Islet precursor cell (in vitro differentiated cells): Measurements from ENCODE around the gene TMEM145.
"Not testable (repeated sequence)": the region's sequence is repeated elsewhere in the genome, so short reads cannot be mapped to it uniquely, and the experiment has no call there.

Source experiments
- DNase-seq: peaks from one replicate; pipeline ENCODE4 v3.0.0-alpha.2; 2018

TMEM145 gene

GRCh38 chr19:42339126-42339860 is 26.2 kb downstream of the TMEM145 start:
- DNase-seq: not testable (repeated sequence)

GRCh38 chr19:42339922-42340321 is 26.8 kb downstream of the TMEM145 start:
- DNase-seq: not testable (repeated sequence)

GRCh38 chr19:42343344-42344110 is 30.4 kb downstream of the TMEM145 start:
- no peak for DNase-seq

GRCh38 chr19:42344336-42344893 is 31.3 kb downstream of the TMEM145 start:
- no peak for DNase-seq

- no peak for DNase-seq
Measured at GRCh38 chr19:42345191-42345812, 32.2 kb downstream of the TMEM145 start.

DNA sequence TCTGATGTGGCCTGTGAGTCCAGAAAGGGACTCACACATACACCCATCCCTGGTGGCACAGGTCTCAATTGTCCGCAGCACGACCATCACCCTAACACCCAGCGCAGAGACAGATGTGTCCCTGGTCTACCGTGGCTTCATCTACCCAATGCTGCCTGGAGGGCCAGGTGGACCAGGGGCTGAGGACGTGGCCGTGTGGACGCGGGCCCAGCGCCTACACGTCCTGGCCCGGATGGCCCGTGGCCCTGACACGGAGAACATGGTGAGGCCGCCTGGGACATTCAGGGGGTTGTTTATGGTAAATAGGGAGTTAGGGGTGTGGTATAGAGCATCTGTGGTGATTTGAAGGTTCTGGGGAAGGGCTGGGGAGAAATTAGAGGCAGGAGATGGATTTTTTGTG is 35.1 kb downstream of the TMEM145 start:
- no peak for DNase-seq

DNA sequence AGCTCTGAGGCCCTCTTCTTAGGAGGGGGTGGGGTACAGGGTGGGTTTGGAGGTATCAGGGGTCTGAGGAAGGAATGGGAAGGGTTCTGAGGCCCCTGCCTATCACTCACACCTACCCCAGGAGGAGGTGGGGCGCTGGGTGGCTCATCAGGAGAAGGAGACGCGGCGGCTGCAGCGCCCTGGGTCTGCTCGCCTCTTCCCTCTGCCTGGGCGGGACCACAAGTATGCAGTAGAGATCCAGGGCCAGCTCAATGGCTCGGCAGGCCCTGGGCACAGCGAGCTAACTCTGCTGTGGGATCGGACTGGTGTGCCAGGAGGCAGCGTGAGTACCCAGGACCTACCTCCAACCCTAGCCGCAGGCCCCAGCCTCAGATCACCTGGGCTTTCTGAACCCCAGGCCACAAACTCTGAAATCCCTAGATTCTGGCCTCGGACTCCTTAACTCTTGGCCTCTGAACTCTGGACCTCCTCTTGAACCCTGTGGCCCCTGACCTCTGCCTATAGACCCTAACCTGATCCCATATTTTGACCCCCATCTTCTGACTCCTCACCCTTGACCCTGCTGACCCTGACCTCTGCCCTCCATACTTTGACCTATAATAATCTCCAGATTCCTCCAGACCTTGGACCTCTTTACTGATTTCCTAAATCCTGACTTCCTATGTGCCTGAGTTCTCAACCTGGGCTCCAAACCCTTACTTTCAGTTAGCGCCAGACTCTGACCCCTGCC is 36.4 kb downstream of the TMEM145 start:
- no peak for DNase-seq

- no peak for DNase-seq
Measured at GRCh38 chr19:42350417-42350816, 37.3 kb downstream of the TMEM145 start.

DNA sequence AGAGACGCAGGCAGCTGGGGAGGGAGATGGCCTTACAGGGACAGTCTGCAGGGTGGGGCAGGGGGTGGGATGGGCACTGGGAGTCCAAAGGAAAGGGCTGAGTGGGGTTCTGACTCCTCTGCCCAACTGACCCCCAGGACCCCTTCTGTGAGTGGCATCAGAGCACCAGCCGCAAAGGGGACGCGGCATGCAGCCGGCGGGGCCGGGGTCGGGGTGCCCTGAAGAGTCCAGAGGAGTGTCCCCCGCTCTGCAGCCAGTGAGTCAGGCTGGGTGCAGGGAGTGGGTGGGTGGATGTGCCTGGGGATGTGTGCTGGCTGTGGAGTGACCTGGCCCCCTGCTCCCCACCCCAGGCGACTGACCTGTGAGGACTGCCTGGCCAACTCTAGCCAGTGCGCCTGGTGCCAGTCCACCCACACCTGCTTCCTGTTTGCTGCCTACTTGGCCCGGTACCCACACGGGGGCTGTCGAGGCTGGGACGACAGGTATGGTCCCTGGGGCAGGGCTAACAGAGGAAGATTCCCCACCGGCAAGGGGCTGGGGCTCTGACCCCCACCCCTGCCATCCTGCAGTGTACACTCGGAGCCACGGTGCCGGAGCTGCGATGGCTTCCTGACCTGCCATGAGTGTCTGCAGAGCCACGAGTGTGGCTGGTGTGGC is 38.1 kb downstream of the TMEM145 start:
- DNase-seq: no peak

DNA sequence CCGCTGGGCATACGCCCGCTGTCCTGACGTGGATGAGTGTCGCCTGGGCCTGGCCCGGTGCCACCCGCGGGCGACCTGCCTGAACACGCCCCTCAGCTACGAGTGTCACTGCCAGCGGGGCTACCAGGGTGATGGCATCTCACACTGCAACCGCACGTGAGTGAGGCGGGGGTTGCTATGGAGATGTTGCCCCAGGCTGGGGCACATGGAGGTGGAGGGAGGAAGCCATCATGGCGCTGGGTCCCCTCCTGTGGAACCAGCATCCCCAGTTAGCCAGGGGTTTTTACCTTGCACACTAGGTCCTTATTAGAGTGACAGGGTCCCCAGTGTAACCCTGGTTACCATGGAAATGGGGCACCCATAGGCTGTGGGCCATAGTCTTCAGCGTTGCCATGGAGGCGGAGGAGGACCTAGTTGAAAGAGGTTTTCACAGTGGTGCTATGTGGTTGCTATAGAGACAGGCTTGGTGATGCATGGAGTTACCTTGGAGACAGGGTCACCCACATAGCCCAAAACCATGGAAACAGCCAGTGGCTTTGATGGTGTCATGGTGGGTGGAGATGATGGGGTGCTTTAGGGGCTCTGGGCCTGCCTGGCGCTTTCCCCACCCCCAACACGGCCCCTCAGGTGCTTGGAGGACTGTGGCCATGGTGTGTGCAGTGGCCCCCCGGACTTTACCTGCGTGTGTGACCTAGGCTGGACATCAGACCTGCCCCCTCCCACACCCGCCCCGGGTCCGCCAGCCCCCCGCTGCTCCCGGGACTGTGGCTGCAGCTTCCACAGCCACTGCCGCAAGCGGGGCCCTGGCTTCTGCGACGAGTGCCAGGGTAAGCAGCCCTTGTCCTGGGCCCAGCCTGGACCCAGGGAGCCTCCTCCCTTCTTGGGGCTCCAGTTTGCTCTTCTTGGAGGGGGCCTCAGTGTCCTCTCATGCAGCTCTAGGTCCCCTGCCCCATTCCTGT is 39.5 kb downstream of the TMEM145 start:
- DNase-seq: no peak

DNA sequence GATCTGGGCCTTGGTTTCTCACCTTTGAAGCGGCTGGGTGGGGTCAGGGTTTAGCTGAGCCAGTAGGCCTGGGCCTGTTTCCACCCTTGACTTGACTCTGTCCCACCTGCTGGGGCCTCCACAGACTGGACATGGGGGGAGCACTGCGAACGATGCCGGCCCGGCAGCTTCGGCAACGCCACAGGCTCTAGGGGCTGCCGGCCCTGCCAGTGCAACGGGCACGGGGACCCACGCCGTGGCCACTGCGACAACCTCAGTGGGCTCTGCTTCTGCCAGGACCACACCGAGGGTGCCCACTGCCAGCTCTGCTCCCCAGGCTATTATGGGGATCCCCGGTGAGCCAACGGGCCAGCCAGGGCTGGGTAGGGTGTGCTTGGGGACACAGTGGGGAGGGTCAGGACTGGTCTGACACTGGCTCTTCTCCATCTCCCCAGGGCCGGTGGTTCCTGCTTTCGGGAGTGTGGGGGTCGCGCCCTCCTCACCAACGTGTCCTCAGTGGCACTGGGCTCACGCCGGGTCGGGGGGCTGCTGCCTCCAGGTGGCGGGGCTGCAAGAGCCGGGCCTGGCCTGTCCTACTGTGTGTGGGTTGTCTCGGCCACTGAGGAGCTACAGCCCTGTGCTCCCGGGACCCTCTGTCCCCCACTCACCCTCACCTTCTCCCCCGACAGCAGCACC is 40.4 kb downstream of the TMEM145 start:
- DNase-seq: no peak

- DNase-seq: no peak
Measured at GRCh38 chr19:42355896-42356295, 42.8 kb downstream of the TMEM145 start.

DNA sequence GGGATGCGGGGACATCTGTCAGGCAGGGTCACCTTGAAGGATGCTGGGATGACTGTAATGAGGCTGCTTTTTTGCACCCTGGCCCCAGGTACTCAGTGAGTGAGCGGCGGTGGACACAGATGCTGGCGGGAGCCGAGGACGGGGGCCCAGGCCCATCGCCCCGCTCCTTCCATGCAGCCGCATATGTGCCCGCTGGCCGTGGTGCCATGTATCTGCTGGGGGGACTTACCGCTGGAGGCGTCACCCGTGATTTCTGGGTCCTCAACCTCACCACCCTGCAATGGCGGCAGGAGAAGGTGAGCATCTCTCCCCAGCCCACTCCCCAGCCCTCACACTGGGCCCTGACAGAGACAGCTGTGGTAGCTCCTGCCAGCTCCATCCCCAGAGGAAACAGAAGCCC is 43.6 kb downstream of the TMEM145 start:
- no peak for DNase-seq

- DNase-seq: no peak
Measured at GRCh38 chr19:42357290-42357689, 44.2 kb downstream of the TMEM145 start.

- DNase-seq: peak; percentile 68
Measured at GRCh38 chr19:42360787-42361544, 47.9 kb downstream of the TMEM145 start.

DNA sequence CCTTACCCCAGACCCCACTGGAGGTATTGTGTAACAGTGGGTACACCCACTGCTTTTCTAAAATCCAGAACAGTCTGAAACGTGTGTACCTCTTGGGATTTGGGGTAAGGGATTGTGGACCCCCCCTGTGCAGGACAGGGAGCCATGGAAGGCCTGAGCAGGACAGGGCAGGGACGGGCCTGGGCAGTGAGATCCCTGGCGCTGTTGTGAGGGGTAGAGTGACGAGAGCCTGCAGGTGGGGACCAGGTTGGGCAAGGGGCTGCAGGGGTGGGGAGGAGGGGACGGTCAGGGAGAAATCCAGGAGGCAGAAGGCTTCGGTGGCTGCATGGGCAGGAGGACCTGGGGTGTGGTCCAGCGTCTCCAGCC is 48.4 kb downstream of the TMEM145 start:
- DNase-seq: no peak

GRCh38 chr19:42362342-42362741 is 49.2 kb downstream of the TMEM145 start:
- DNase-seq: no peak

GRCh38 chr19:42362891-42363440 is 49.9 kb downstream of the TMEM145 start:
- no peak for DNase-seq

GRCh38 chr19:42363614-42364346 is 50.7 kb downstream of the TMEM145 start:
- DNase-seq: no peak
